ENCODE results near the gene RTL10.

- no peak for TF ChIP-seq CTCF (tag by site-specific recombination; IDR thresholded peaks at IDR 0.05)
- TF ChIP-seq TCF7L2 (IDR thresholded peaks at IDR 0.05; ENCODE audit: borderline replicate concordance, low read depth, low read length), result no peak
- TF ChIP-seq ZNF19 (tag by site-specific recombination; IDR thresholded peaks at IDR 0.05; ENCODE audit: low read depth), result no peak
- TF ChIP-seq ZNF121 (tag by site-specific recombination; IDR thresholded peaks at IDR 0.05), result no peak
- no peak for TF ChIP-seq YY1 (tag by site-specific recombination; IDR thresholded peaks at IDR 0.05)
- TF ChIP-seq, protein P1, sequence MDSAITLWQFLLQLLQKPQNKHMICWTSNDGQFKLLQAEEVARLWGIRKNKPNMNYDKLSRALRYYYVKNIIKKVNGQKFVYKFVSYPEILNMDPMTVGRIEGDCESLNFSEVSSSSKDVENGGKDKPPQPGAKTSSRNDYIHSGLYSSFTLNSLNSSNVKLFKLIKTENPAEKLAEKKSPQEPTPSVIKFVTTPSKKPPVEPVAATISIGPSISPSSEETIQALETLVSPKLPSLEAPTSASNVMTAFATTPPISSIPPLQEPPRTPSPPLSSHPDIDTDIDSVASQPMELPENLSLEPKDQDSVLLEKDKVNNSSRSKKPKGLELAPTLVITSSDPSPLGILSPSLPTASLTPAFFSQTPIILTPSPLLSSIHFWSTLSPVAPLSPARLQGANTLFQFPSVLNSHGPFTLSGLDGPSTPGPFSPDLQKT (IDR thresholded peaks at IDR 0.05; ENCODE audit: borderline replicate concordance, low read depth, low read length), result no peak
- TF ChIP-seq ZNF707 (tag by site-specific recombination; IDR thresholded peaks at IDR 0.05), result no peak
- TF ChIP-seq, protein P2, sequence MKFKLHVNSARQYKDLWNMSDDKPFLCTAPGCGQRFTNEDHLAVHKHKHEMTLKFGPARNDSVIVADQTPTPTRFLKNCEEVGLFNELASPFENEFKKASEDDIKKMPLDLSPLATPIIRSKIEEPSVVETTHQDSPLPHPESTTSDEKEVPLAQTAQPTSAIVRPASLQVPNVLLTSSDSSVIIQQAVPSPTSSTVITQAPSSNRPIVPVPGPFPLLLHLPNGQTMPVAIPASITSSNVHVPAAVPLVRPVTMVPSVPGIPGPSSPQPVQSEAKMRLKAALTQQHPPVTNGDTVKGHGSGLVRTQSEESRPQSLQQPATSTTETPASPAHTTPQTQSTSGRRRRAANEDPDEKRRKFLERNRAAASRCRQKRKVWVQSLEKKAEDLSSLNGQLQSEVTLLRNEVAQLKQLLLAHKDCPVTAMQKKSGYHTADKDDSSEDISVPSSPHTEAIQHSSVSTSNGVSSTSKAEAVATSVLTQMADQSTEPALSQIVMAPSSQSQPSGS (tag by site-specific recombination; IDR thresholded peaks at IDR 0.05; ENCODE audit: low read depth), result no peak
- TF ChIP-seq ZNF785 (tag by site-specific recombination; IDR thresholded peaks at IDR 0.05), result no peak
- no peak for TF ChIP-seq ZNF692 (tag by site-specific recombination; IDR thresholded peaks at IDR 0.05)
- no peak for TF ChIP-seq ZEB2 (tag by site-specific recombination; IDR thresholded peaks at IDR 0.05)
- TF ChIP-seq ZBTB20 (tag by site-specific recombination; IDR thresholded peaks at IDR 0.05), result no peak
Observed at GRCh38 chr22:19898831-19899567, 44.3 kb upstream of the RTL10 start.
